K562 (cell line): Measurements from ENCODE around the gene POLD3.

Source experiments
- CTCF ChIP-seq, 3 experiments: IDR thresholded peaks in 2 of 3; conservative IDR thresholded peaks in 1 of 3; 2 replicates each; pipeline ENCODE4 v1.5.1; 2011 to 2012; ENCODE audit warnings: low read length in 3 of 3, mild to moderate bottlenecking in 3 of 3, control low read depth in 2 of 3, improper control_type of control experiment in 1 of 3, inconsistent platforms in 1 of 3, low read depth in 1 of 3, mixed read lengths in 1 of 3, moderate library complexity in 1 of 3; ENCODE audit not compliant: insufficient read depth in 2 of 3
- GATA2 ChIP-seq: sonication (generic); formaldehyde crosslinking; IDR thresholded peaks from 2 replicates; pipeline ENCODE4 v1.4.0; 2020; ENCODE audit warnings: mild to moderate bottlenecking, missing genetic modification reagents
- POLR2AphosphoS2 ChIP-seq: IDR thresholded peaks from 2 replicates; pipeline ENCODE4 v1.6.1; 2012; ENCODE audit warnings: low read length, improper control_type of control experiment
- RAD51 ChIP-seq: fragments of 450-650 bp; IDR thresholded peaks from 2 replicates; pipeline ENCODE4 v1.7.1; 2016; ENCODE audit warnings: low read depth, mild to moderate bottlenecking, borderline replicate concordance
- ZBTB2 ChIP-seq: fragments of 450-650 bp; IDR thresholded peaks from 2 replicates; pipeline ENCODE4 v1.6.1; 2016; ENCODE audit warnings: antibody characterized with exemption
- ZNF274 ChIP-seq: IDR thresholded peaks from 2 replicates; pipeline ENCODE4 v1.6.1; 2011; ENCODE audit warnings: low read depth, mild to moderate bottlenecking, low read length, moderate library complexity, borderline replicate concordance
- ZNF347 ChIP-seq: fragments of 450-650 bp; formaldehyde crosslinking; IDR thresholded peaks from 2 replicates; pipeline ENCODE4 v1.4.0; 2020; ENCODE audit warnings: low read depth, mild to moderate bottlenecking, moderate library complexity
- ZNF707 ChIP-seq: fragments of 250-450 bp; sonication (Bioruptor Pico); conservative IDR thresholded peaks from 2 replicates; pipeline ENCODE4 v1.8.0; 2022; ENCODE audit warnings: inconsistent platforms, mild to moderate bottlenecking, moderate library complexity
- TF ChIP-seq, protein P1 (sequence below): sonication (generic); formaldehyde crosslinking; IDR thresholded peaks from 2 replicates; pipeline ENCODE4 v1.8.1; 2022; ENCODE audit warnings: missing genetic modification reagents

GRCh38 chr11:74581954-74582547, 10.3 kb upstream of the POLD3 start:
- no peak for TF ChIP-seq POLR2AphosphoS2
- TF ChIP-seq, protein P1, sequence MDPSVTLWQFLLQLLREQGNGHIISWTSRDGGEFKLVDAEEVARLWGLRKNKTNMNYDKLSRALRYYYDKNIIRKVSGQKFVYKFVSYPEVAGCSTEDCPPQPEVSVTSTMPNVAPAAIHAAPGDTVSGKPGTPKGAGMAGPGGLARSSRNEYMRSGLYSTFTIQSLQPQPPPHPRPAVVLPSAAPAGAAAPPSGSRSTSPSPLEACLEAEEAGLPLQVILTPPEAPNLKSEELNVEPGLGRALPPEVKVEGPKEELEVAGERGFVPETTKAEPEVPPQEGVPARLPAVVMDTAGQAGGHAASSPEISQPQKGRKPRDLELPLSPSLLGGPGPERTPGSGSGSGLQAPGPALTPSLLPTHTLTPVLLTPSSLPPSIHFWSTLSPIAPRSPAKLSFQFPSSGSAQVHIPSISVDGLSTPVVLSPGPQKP (CRISPR knock-in tag): no peak
- TF ChIP-seq ZNF347: no peak
- no peak for TF ChIP-seq GATA2 (CRISPR knock-in tag)
- no peak for TF ChIP-seq ZNF274
- no peak for TF ChIP-seq ZBTB2
- TF ChIP-seq CTCF (IDR thresholded peaks at IDR 0.05 in 2 of 3, conservative IDR thresholded peaks at IDR 0.05 in 1 of 3; ENCODE audit: insufficient read depth in 2 of 3, low read depth in 1 of 3, low read length in 3 of 3): no peak
- no peak for TF ChIP-seq RAD51
- TF ChIP-seq ZNF707 (CRISPR knock-in tag): no peak
